Cardiac septum (tissue), 1 donor: ENCODE results near the gene HHIPL1. TPM values are rescaled to one million over a fixed set of nuclear protein-coding genes. Genes with fewer than 3 reads are reported as not detected.

Experiments used
- DNase-seq: peaks from one replicate; pipeline ENCODE4 v3.0.0-alpha.2; 2020; ENCODE audit warnings: low spot score
- intact Hi-C: fragments of 100-400 bp; cut with DNase I; formaldehyde crosslinking; loops from one replicate; pipeline ENCODE4 v1.14.0; 2022
- total RNA-seq: library from RNA; stranded (reverse); fragmentation: NEBNext Ultra II Directional; extraction: Animal tissue kit (Norgen Biotek cat#: 25700); gene quantifications from one replicate; pipeline ENCODE4 v1.2.1, GENCODE V29; 2021
- donor health status: DM: no; HTN: no; CAD: no.

Gene HHIPL1
- total RNA-seq, 1 donor from 2014 or later, result 1.9 TPM

- intact Hi-C loops, result no loop called here
- DNase-seq, result no peak
Observed at GRCh38 chr14:99608591-99608990, 36.3 kb upstream of the HHIPL1 start.

- intact Hi-C loops, result no loop called here
Observed at GRCh38 chr14:99609245-99610170, 35.4 kb upstream of the HHIPL1 start.

GRCh38 chr14:99611646-99612045 is 33.3 kb upstream of the HHIPL1 start:
- intact Hi-C loops, result no loop called here
- no peak for DNase-seq

More at GRCh38 chr14:99609245-99610170, 35.4 kb upstream of the HHIPL1 start:
- no peak for DNase-seq

- intact Hi-C loops, result no loop called here
- DNase-seq, result no peak
Observed at GRCh38 chr14:99612071-99612737, 32.7 kb upstream of the HHIPL1 start.

- no peak for DNase-seq
- intact Hi-C loops, result no loop called here
Observed at GRCh38 chr14:99612738-99613330, 32.1 kb upstream of the HHIPL1 start.

GRCh38 chr14:99615497-99616157 is 29.3 kb upstream of the HHIPL1 start:
- intact Hi-C loops, result no loop called here
- DNase-seq, result no peak

GRCh38 chr14:99616832-99617800 is 27.8 kb upstream of the HHIPL1 start:
- no peak for DNase-seq
- intact Hi-C loops, result no loop called here

- intact Hi-C loops, result no loop called here
- no peak for DNase-seq
Observed at GRCh38 chr14:99619835-99620834, 24.8 kb upstream of the HHIPL1 start.

- no peak for DNase-seq
- intact Hi-C loops, result no loop called here
Observed at GRCh38 chr14:99621948-99622347, 23.0 kb upstream of the HHIPL1 start.

- intact Hi-C loops, result no loop called here
- DNase-seq, result no peak
Observed at GRCh38 chr14:99624024-99624423, 20.9 kb upstream of the HHIPL1 start.

- intact Hi-C loops, result no loop called here
- no peak for DNase-seq
Observed at GRCh38 chr14:99624971-99625370, 20.0 kb upstream of the HHIPL1 start.

- intact Hi-C loops, result no loop called here
- DNase-seq, result no peak
Observed at GRCh38 chr14:99625476-99625875, 19.5 kb upstream of the HHIPL1 start.

- intact Hi-C loops, result no loop called here
- DNase-seq, result no peak
Observed at GRCh38 chr14:99626041-99626648, 18.8 kb upstream of the HHIPL1 start.

GRCh38 chr14:99627100-99627499 is 17.8 kb upstream of the HHIPL1 start:
- DNase-seq, result no peak
- intact Hi-C loops, result no loop called here

GRCh38 chr14:99627510-99628381 is 17.2 kb upstream of the HHIPL1 start:
- no peak for DNase-seq
- intact Hi-C loops, result loop anchor here (1.0 kb wide), 1 partner anchor 109 kb away; no protein-coding TSS in a partner anchor
